Measurements from ENCODE around the gene DDX59. TPM values are rescaled to one million over a fixed set of nuclear protein-coding genes. Genes with fewer than 3 reads are reported as not detected.

Gene DDX59
- polyA plus RNA-seq, 3 donors, result 14.3 to 18.6 (median 14.9) TPM

DNA sequence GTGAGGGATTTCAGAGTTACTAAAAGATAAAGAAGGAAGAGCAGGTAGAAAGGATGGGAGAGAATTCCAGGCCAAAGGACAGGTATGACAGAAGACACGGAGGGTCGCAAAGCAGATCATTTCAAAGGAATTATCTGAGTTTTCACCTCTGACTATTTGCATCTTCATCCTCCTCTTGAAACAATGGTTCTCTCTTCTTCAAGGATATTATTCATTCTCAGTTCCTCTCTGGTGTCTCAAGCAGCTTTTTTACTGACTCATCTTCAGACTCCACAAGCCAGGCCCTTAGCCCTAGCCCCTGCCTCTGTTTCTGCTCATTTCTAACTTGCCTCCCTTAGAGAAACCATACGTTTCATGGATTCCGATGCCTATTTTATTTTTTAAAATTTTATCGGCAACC, 15.0 kb downstream of the DDX59 start:
- H3K27ac ChIP-seq (ENCODE audit: low read depth in 1 of 2, low read length in 2 of 2), result peak overlapping the region; percentile 23 to 68
- intact Hi-C loops (cut with micrococcal nuclease), result no loop called here
- H3K36me3 Mint-ChIP-seq, result peaks cover 58 to 79% of the 10 kb centered on the region in 2 donors
- H3K9me3 Mint-ChIP-seq, result no peaks in the 10 kb centered on the region
- TF ChIP-seq CTCF (IDR thresholded peaks at IDR 0.05), result no peak
- H3K79me2 ChIP-seq (ENCODE audit: insufficient read depth, low read length), result peaks cover 7% of the 10 kb centered on the region
- no peak overlapping the region for H3K9ac ChIP-seq (ENCODE audit: insufficient read depth, low read length, poor library complexity, severe bottlenecking)
- DNase-seq, result peak; percentile 36 to 62 (median 55)
- no peaks in the 10 kb centered on the region for H3K27me3 ChIP-seq (ENCODE audit: control insufficient read depth in 2 of 2, insufficient read depth in 2 of 2, low read length in 2 of 2)
- peaks cover 26% of the 10 kb centered on the region for H3K4me1 Mint-ChIP-seq
- no peak overlapping the region for H3K4me3 ChIP-seq (replicated peaks in 1 of 3; ENCODE audit: low read depth in 2 of 3, low read length in 3 of 3)
- no peaks in the 10 kb centered on the region for H3K9me3 ChIP-seq (replicated peaks in 1 of 2; ENCODE audit: control insufficient read depth in 1 of 2, insufficient read depth in 1 of 2, low read length in 2 of 2)
- H3K27ac Mint-ChIP-seq, result peak overlapping the region; percentile 74 to 92 (median 88)
- H3K4me2 ChIP-seq (replicated peaks; ENCODE audit: extremely low read depth, low read length, poor library complexity, severe bottlenecking), result no peak overlapping the region
- 90% methylated on average over 4 of the region's 5 CpGs for WGBS (ENCODE audit: insufficient coverage)
- no peaks in the 10 kb centered on the region for H3K27me3 Mint-ChIP-seq (ENCODE audit: low read depth in 3 of 3)
- H3K4me1 ChIP-seq (ENCODE audit: control insufficient read depth in 1 of 2, insufficient read depth in 2 of 2, low read length in 2 of 2), result peaks cover 12 to 18% of the 10 kb centered on the region in 2 donors
- peaks cover 7% of the 10 kb centered on the region for H4K20me1 ChIP-seq (ENCODE audit: insufficient read depth, low read length)
- peak overlapping the region; percentile 36 for H2AFZ ChIP-seq (ENCODE audit: insufficient read depth, low read depth, low read length, poor library complexity, severe bottlenecking)
- peaks cover 47 to 76% of the 10 kb centered on the region in 2 donors for H3K36me3 ChIP-seq (replicated peaks in 1 of 2; ENCODE audit: control insufficient read depth in 1 of 2, insufficient read depth in 2 of 2, low read length in 2 of 2)
- no peak overlapping the region for H3K4me3 Mint-ChIP-seq

DNA sequence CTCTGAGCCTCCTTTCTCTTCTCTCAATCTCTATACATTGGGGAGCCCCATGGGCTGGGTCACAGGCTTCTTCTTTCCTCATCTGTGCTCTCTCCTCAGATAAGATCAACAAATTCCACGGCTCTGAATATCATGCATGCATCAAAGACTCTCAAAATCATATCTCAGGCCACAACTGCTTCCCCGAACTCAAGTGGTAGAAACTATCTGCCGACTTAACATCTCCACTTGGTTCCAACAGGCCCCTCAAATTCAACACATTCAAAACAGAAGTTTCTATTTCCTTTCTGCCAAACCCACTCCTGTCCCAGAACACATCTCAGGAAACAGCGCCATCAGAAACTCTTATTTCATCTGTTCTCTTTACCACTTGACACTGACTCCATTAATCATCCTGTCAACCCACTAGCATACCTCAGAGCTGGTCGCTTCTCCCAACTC, 16.7 kb downstream of the DDX59 start:
- intact Hi-C loops (cut with micrococcal nuclease), result no loop called here
- H3K4me1 Mint-ChIP-seq, result peaks cover 26% of the 10 kb centered on the region
- H3K9ac ChIP-seq (ENCODE audit: insufficient read depth, low read length, poor library complexity, severe bottlenecking), result no peak overlapping the region
- H3K27ac Mint-ChIP-seq, result peak overlapping the region in 2 of 7 donors; percentile 16 to 18
- H3K4me2 ChIP-seq (replicated peaks; ENCODE audit: extremely low read depth, low read length, poor library complexity, severe bottlenecking), result no peak overlapping the region
- WGBS (ENCODE audit: insufficient coverage), result 17% methylated on average over 5 of the region's 5 CpGs
- no peak overlapping the region for H2AFZ ChIP-seq (ENCODE audit: insufficient read depth, low read depth, low read length, poor library complexity, severe bottlenecking)
- H3K27me3 Mint-ChIP-seq (ENCODE audit: low read depth in 3 of 3), result no peaks in the 10 kb centered on the region
- no peak overlapping the region for H3K4me3 Mint-ChIP-seq
- peaks cover 50 to 79% of the 10 kb centered on the region in 2 donors for H3K36me3 Mint-ChIP-seq
- no peak for TF ChIP-seq CTCF (IDR thresholded peaks at IDR 0.05)
- no peak overlapping the region for H3K4me3 ChIP-seq (replicated peaks in 1 of 3; ENCODE audit: low read depth in 2 of 3, low read length in 3 of 3)
- H3K27ac ChIP-seq (ENCODE audit: low read depth in 1 of 2, low read length in 2 of 2), result peak overlapping the region in 1 of 2 donors; percentile 48
- H3K79me2 ChIP-seq (ENCODE audit: insufficient read depth, low read length), result no peaks in the 10 kb centered on the region
- no peaks in the 10 kb centered on the region for H3K9me3 ChIP-seq (replicated peaks in 1 of 2; ENCODE audit: control insufficient read depth in 1 of 2, insufficient read depth in 1 of 2, low read length in 2 of 2)
- peaks cover 12 to 18% of the 10 kb centered on the region in 2 donors for H3K4me1 ChIP-seq (ENCODE audit: control insufficient read depth in 1 of 2, insufficient read depth in 2 of 2, low read length in 2 of 2)
- H3K27me3 ChIP-seq (ENCODE audit: control insufficient read depth in 2 of 2, insufficient read depth in 2 of 2, low read length in 2 of 2), result no peaks in the 10 kb centered on the region
- no peaks in the 10 kb centered on the region for H4K20me1 ChIP-seq (ENCODE audit: insufficient read depth, low read length)
- H3K36me3 ChIP-seq (replicated peaks in 1 of 2; ENCODE audit: control insufficient read depth in 1 of 2, insufficient read depth in 2 of 2, low read length in 2 of 2), result peaks cover 45 to 76% of the 10 kb centered on the region in 2 donors
- DNase-seq, result no peak
- no peaks in the 10 kb centered on the region for H3K9me3 Mint-ChIP-seq
